ENCODE measurements around the gene CACNA1B. TPM values are rescaled to one million over a fixed set of nuclear protein-coding genes. Genes with fewer than 3 reads are reported as not detected.

The CACNA1B gene
- total RNA-seq, 1 experiment from 2014 or later: not detected

- no peak for DNase-seq (ENCODE audit: extremely low read depth, low read depth)
Observed at GRCh38 chr9:138024831-138025291, 147.3 kb downstream of the CACNA1B start.

- no peak for DNase-seq (ENCODE audit: extremely low read depth, low read depth)
Observed at GRCh38 chr9:138025417-138025816, 147.8 kb downstream of the CACNA1B start.

- no peak for DNase-seq (ENCODE audit: extremely low read depth, low read depth)
Observed at GRCh38 chr9:138025908-138026307, 148.3 kb downstream of the CACNA1B start.

GRCh38 chr9:138028596-138028995, 151.0 kb downstream of the CACNA1B start:
- no peak for DNase-seq (ENCODE audit: extremely low read depth, low read depth)

- no peak for DNase-seq (ENCODE audit: extremely low read depth, low read depth)
Observed at GRCh38 chr9:138031186-138031585, 153.6 kb downstream of the CACNA1B start.

- no peak for DNase-seq (ENCODE audit: extremely low read depth, low read depth)
Observed at GRCh38 chr9:138033950-138034349, 156.4 kb downstream of the CACNA1B start.

GRCh38 chr9:138037140-138037539, 159.6 kb downstream of the CACNA1B start:
- DNase-seq (ENCODE audit: extremely low read depth, low read depth): no peak

- no peak for DNase-seq (ENCODE audit: extremely low read depth, low read depth)
Observed at GRCh38 chr9:138038244-138038671, 160.7 kb downstream of the CACNA1B start.

GRCh38 chr9:138040446-138041430, 163.2 kb downstream of the CACNA1B start:
- no peak for DNase-seq (ENCODE audit: extremely low read depth, low read depth)

GRCh38 chr9:138042146-138042545, 164.6 kb downstream of the CACNA1B start:
- DNase-seq (ENCODE audit: extremely low read depth, low read depth): no peak

GRCh38 chr9:138042640-138043039, 165.1 kb downstream of the CACNA1B start:
- no peak for DNase-seq (ENCODE audit: extremely low read depth, low read depth)

GRCh38 chr9:138043061-138043410, 165.5 kb downstream of the CACNA1B start:
- no peak for DNase-seq (ENCODE audit: extremely low read depth, low read depth)

GRCh38 chr9:138043411-138044345, 166.1 kb downstream of the CACNA1B start:
- DNase-seq (ENCODE audit: extremely low read depth, low read depth): no peak

- no peak for DNase-seq (ENCODE audit: extremely low read depth, low read depth)
Observed at GRCh38 chr9:138044485-138045383, 167.2 kb downstream of the CACNA1B start.

- DNase-seq (ENCODE audit: extremely low read depth, low read depth): no peak
Observed at GRCh38 chr9:138045541-138046490, 168.2 kb downstream of the CACNA1B start.

GRCh38 chr9:138046641-138047301, 169.2 kb downstream of the CACNA1B start:
- no peak for DNase-seq (ENCODE audit: extremely low read depth, low read depth)

- no peak for DNase-seq (ENCODE audit: extremely low read depth, low read depth)
Observed at GRCh38 chr9:138047469-138048040, 170.0 kb downstream of the CACNA1B start.

GRCh38 chr9:138048184-138048583, 170.6 kb downstream of the CACNA1B start:
- no peak for DNase-seq (ENCODE audit: extremely low read depth, low read depth)
